SK-N-SH treated with all-trans-retinoic acid at 6 μM for 48 hours (cell line): ENCODE results near the gene TGFBR2.

ENCODE experiments used
- ATAC-seq: fragments of 200-7000 bp; cut with Tn5 transposase; 3 replicates; pipeline ENCODE4 v1.9.1; 2020; ENCODE audit warnings: mild to moderate bottlenecking, moderate library complexity
- ARNTL ChIP-seq: fragments of 450-650 bp; formaldehyde crosslinking; IDR thresholded peaks from 2 replicates; pipeline ENCODE4 v1.5.0; 2020; ENCODE audit warnings: low read depth, mild to moderate bottlenecking, moderate library complexity, borderline replicate concordance
- BACH2 ChIP-seq: fragments of 250-450 bp; sonication (Bioruptor Pico); IDR thresholded peaks from 2 replicates; pipeline ENCODE4 v1.9.0; 2021; ENCODE audit warnings: mild to moderate bottlenecking, borderline replicate concordance
- CSDC2 ChIP-seq: fragments of 250-450 bp; sonication (Bioruptor Pico); IDR thresholded peaks from 2 replicates; pipeline ENCODE4 v1.5.0; 2020; ENCODE audit warnings: mild to moderate bottlenecking, moderate library complexity
- ESRRG ChIP-seq: fragments of 250-450 bp; sonication (Bioruptor Pico); IDR thresholded peaks from 2 replicates; pipeline ENCODE4 v1.6.1; 2021; ENCODE audit warnings: mild to moderate bottlenecking
- GLIS3 ChIP-seq: fragments of 250-450 bp; sonication (Bioruptor Pico); IDR thresholded peaks from 2 replicates; pipeline ENCODE4 v1.5.0; 2020; ENCODE audit warnings: mild to moderate bottlenecking, moderate library complexity
- ISL1 ChIP-seq: fragments of 250-450 bp; sonication (Bioruptor Pico); IDR thresholded peaks from 2 replicates; pipeline ENCODE4 v2.1.2; 2022; ENCODE audit warnings: mild to moderate bottlenecking, moderate library complexity
- OSR1 ChIP-seq: fragments of 250-450 bp; sonication (Bioruptor Pico); IDR thresholded peaks from 2 replicates; pipeline ENCODE4 v1.8.0; 2022; ENCODE audit warnings: moderate library complexity, mild to moderate bottlenecking, inconsistent platforms
- PPARA ChIP-seq: fragments of 250-450 bp; sonication (Bioruptor Pico); IDR thresholded peaks from 2 replicates; pipeline ENCODE4 v1.5.0; 2020; ENCODE audit warnings: mild to moderate bottlenecking, borderline replicate concordance
- SNAI2 ChIP-seq: fragments of 250-450 bp; sonication (Bioruptor Pico); IDR thresholded peaks from 2 replicates; pipeline ENCODE4 v1.5.0; 2020; ENCODE audit warnings: mild to moderate bottlenecking, moderate library complexity
- TCF4 ChIP-seq: fragments of 250-450 bp; sonication (Bioruptor Pico); IDR thresholded peaks from 2 replicates; pipeline ENCODE4 v1.8.0; 2021; ENCODE audit warnings: mild to moderate bottlenecking, moderate library complexity, borderline replicate concordance
- TOX ChIP-seq: fragments of 250-450 bp; sonication (Bioruptor Pico); IDR thresholded peaks from 2 replicates; pipeline ENCODE4 v1.8.0; 2021; ENCODE audit warnings: mild to moderate bottlenecking, moderate library complexity, borderline replicate concordance
- ZC3H10 ChIP-seq: fragments of 250-450 bp; sonication (Bioruptor Pico); IDR thresholded peaks from 2 replicates; pipeline ENCODE4 v1.5.1; 2021; ENCODE audit warnings: mild to moderate bottlenecking, moderate library complexity
- ZFP3 ChIP-seq: fragments of 250-450 bp; sonication (Bioruptor Pico); IDR thresholded peaks from 2 replicates; pipeline ENCODE4 v1.5.0; 2020; ENCODE audit warnings: mild to moderate bottlenecking, moderate library complexity
- ZFP30 ChIP-seq: fragments of 450-650 bp; formaldehyde crosslinking; IDR thresholded peaks from 2 replicates; pipeline ENCODE4 v1.5.0; 2022; ENCODE audit warnings: mild to moderate bottlenecking, moderate library complexity
- ZNF565 ChIP-seq: fragments of 450-650 bp; formaldehyde crosslinking; conservative IDR thresholded peaks from 2 replicates; pipeline ENCODE4 v1.5.0; 2020; ENCODE audit warnings: low read depth, mild to moderate bottlenecking, moderate library complexity
- ZNF70 ChIP-seq: fragments of 450-650 bp; formaldehyde crosslinking; IDR thresholded peaks from 2 replicates; pipeline ENCODE4 v1.5.0; 2020; ENCODE audit warnings: mild to moderate bottlenecking, moderate library complexity
- ZNF8 ChIP-seq: fragments of 450-650 bp; formaldehyde crosslinking; IDR thresholded peaks from 2 replicates; pipeline ENCODE4 v1.5.0; 2020; ENCODE audit warnings: mild to moderate bottlenecking, moderate library complexity
- TF ChIP-seq, protein P1 (sequence below): fragments of 250-450 bp; sonication (Bioruptor Pico); IDR thresholded peaks from 2 replicates; pipeline ENCODE4 v1.8.0; 2021; ENCODE audit warnings: low read depth, mild to moderate bottlenecking, moderate library complexity, borderline replicate concordance
- TF ChIP-seq, protein P2 (sequence below): fragments of 250-450 bp; sonication (Bioruptor Pico); IDR thresholded peaks from 2 replicates; pipeline ENCODE4 v1.5.1; 2020; ENCODE audit warnings: low read depth, mild to moderate bottlenecking, moderate library complexity
- TF ChIP-seq, protein P3 (sequence below): fragments of 250-450 bp; sonication (Bioruptor Pico); IDR thresholded peaks from 2 replicates; pipeline ENCODE4 v1.8.0; 2020; ENCODE audit warnings: mild to moderate bottlenecking, moderate library complexity, borderline replicate concordance
- TF ChIP-seq, protein P4 (sequence below): fragments of 250-450 bp; sonication (Bioruptor Pico); IDR thresholded peaks from 2 replicates; pipeline ENCODE4 v1.5.1; 2021; ENCODE audit warnings: mild to moderate bottlenecking, moderate library complexity

TGFBR2 gene

DNA sequence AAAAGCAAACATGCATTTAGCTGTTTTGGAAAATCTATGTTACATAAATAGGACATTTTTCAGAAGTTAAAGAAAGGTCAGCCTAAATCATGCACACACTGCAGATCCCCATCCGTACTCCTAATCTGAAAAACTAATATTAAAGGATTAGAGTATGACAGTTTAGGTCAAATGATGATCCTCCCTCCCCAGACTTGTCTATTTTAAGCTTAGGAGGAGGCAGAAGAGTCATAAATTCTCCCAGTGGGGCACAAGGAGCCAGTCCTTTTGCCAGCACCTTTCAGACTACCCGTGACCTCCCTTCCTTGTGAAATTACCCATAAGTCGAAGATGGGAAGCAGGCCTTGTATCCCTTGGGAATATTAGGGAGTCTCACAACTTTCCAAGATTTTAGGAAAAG lies 78.0 kb downstream of the TGFBR2 start:
- ATAC-seq, result no peak
- TF ChIP-seq ZC3H10 (no peak), PPARA (CRISPR knock-in tag) (no peak), CSDC2 (CRISPR knock-in tag) (no peak), ARNTL (CRISPR knock-in tag) (no peak), OSR1 (CRISPR knock-in tag) (no peak), ZNF8 (CRISPR knock-in tag) (no peak), ZNF565 (CRISPR knock-in tag) (no peak), ZFP30 (CRISPR knock-in tag) (no peak), BACH2 (CRISPR knock-in tag) (no peak), SNAI2 (no peak), ISL1 (no peak), GLIS3 (CRISPR knock-in tag) (no peak), TOX (CRISPR knock-in tag) (no peak)
- TF ChIP-seq, protein P1, sequence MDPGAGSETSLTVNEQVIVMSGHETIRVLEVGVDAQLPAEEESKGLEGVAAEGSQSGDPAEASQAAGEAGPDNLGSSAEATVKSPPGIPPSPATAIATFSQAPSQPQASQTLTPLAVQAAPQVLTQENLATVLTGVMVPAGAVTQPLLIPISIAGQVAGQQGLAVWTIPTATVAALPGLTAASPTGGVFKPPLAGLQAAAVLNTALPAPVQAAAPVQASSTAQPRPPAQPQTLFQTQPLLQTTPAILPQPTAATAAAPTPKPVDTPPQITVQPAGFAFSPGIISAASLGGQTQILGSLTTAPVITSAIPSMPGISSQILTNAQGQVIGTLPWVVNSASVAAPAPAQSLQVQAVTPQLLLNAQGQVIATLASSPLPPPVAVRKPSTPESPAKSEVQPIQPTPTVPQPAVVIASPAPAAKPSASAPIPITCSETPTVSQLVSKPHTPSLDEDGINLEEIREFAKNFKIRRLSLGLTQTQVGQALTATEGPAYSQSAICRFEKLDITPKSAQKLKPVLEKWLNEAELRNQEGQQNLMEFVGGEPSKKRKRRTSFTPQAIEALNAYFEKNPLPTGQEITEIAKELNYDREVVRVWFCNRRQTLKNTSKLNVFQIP, result no peak
- TF ChIP-seq, protein P2, sequence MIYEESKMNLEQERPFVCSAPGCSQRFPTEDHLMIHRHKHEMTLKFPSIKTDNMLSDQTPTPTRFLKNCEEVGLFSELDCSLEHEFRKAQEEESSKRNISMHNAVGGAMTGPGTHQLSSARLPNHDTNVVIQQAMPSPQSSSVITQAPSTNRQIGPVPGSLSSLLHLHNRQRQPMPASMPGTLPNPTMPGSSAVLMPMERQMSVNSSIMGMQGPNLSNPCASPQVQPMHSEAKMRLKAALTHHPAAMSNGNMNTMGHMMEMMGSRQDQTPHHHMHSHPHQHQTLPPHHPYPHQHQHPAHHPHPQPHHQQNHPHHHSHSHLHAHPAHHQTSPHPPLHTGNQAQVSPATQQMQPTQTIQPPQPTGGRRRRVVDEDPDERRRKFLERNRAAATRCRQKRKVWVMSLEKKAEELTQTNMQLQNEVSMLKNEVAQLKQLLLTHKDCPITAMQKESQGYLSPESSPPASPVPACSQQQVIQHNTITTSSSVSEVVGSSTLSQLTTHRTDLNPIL (CRISPR knock-in tag), result no peak
- TF ChIP-seq, protein P3, sequence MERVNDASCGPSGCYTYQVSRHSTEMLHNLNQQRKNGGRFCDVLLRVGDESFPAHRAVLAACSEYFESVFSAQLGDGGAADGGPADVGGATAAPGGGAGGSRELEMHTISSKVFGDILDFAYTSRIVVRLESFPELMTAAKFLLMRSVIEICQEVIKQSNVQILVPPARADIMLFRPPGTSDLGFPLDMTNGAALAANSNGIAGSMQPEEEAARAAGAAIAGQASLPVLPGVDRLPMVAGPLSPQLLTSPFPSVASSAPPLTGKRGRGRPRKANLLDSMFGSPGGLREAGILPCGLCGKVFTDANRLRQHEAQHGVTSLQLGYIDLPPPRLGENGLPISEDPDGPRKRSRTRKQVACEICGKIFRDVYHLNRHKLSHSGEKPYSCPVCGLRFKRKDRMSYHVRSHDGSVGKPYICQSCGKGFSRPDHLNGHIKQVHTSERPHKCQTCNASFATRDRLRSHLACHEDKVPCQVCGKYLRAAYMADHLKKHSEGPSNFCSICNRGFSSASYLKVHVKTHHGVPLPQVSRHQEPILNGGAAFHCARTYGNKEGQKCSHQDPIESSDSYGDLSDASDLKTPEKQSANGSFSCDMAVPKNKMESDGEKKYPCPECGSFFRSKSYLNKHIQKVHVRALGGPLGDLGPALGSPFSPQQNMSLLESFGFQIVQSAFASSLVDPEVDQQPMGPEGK (CRISPR knock-in tag), result no peak

DNA sequence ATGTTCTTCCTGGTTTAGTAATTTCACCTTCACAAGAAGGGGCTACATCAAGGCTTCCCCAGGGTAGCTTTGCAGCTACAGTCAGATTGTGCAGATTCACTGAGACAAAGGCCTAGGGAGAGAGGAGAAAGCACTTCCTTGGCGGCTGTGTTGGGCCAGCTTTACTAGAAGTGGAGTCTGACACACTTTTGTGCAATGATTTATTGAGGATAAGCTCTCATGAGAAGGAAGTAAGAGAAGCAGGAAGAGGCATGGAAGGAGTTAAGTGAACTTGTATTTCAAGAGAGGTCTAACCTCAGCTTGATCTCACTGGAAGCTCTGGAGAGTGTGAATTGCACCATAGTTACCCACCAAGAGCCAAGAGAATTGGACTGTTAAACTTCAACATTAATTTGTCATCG lies 78.9 kb downstream of the TGFBR2 start:
- no peak for ATAC-seq
- TF ChIP-seq TCF4, result no peak
- TF ChIP-seq, protein P4, sequence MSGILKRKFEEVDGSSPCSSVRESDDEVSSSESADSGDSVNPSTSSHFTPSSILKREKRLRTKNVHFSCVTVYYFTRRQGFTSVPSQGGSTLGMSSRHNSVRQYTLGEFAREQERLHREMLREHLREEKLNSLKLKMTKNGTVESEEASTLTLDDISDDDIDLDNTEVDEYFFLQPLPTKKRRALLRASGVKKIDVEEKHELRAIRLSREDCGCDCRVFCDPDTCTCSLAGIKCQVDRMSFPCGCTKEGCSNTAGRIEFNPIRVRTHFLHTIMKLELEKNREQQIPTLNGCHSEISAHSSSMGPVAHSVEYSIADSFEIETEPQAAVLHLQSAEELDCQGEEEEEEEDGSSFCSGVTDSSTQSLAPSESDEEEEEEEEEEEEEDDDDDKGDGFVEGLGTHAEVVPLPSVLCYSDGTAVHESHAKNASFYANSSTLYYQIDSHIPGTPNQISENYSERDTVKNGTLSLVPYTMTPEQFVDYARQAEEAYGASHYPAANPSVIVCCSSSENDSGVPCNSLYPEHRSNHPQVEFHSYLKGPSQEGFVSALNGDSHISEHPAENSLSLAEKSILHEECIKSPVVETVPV, result no peak
- TF ChIP-seq, all 23 proteins: peak for 0

DNA sequence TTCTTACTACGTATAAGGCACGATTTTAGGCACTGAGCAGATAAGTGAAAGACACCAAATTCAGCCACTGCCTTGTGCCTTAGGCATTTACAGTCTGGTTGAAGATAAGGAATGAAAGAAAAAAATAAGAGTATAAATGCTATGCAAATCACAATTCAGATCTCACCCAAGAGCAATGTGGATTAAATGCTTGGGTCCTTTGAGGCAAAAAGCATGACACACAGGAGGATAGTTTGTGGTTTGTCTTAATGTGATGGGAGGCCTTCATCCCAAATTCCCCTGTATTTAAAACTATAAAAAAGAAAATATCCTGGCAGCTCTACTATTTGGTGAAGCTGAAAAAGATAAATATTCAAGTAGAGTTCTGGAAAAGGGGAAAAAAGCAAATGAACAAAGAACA lies 79.8 kb downstream of the TGFBR2 start:
- no peak for ATAC-seq
- TF ChIP-seq, protein P1, result no peak
- no peak for TF ChIP-seq TOX (CRISPR knock-in tag)
- no peak for TF ChIP-seq CSDC2 (CRISPR knock-in tag)
- no peak for TF ChIP-seq GLIS3 (CRISPR knock-in tag)
- TF ChIP-seq BACH2 (CRISPR knock-in tag), result no peak
- TF ChIP-seq ARNTL (CRISPR knock-in tag), result no peak
- no peak for TF ChIP-seq ESRRG
- no peak for TF ChIP-seq ZFP3 (CRISPR knock-in tag)
- TF ChIP-seq ZNF8 (CRISPR knock-in tag), result no peak
- no peak for TF ChIP-seq OSR1 (CRISPR knock-in tag)
- TF ChIP-seq SNAI2, result no peak
- TF ChIP-seq PPARA (CRISPR knock-in tag), result no peak
- TF ChIP-seq, protein P4, result no peak
- TF ChIP-seq ZNF565 (CRISPR knock-in tag), result no peak
- TF ChIP-seq ZFP30 (CRISPR knock-in tag), result no peak
- TF ChIP-seq ZNF70, result no peak
